GM12801 (cell line): Measurements from ENCODE around the gene PTPN14.

ENCODE experiments used
- TF ChIP-seq, protein P1 (sequence below): IDR thresholded peaks from one replicate; pipeline ENCODE4 v1.5.1; 2011; ENCODE audit warnings: control low read depth; ENCODE audit not compliant: insufficient read length; ENCODE audit errors: extremely low read depth

Gene PTPN14

DNA sequence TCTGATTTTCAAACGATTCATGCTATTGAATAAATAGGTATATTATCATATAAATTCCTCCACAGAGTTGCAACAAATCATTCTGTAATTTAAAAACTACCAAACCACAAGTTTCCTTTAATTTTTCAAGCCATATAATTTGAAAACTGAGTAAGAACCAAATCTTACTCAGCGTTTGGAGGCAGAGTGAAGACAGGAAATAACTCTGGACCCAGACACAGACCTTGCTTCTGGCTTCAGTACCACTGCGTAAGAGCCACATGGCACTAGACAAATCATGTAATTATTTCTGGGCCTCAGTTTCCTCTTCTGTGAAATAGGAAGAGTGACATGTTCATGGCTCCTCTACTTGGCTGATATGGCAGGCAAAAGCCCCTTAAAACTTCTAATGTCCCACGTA lies 188.0 kb downstream of the PTPN14 start:
- TF ChIP-seq, protein P1, sequence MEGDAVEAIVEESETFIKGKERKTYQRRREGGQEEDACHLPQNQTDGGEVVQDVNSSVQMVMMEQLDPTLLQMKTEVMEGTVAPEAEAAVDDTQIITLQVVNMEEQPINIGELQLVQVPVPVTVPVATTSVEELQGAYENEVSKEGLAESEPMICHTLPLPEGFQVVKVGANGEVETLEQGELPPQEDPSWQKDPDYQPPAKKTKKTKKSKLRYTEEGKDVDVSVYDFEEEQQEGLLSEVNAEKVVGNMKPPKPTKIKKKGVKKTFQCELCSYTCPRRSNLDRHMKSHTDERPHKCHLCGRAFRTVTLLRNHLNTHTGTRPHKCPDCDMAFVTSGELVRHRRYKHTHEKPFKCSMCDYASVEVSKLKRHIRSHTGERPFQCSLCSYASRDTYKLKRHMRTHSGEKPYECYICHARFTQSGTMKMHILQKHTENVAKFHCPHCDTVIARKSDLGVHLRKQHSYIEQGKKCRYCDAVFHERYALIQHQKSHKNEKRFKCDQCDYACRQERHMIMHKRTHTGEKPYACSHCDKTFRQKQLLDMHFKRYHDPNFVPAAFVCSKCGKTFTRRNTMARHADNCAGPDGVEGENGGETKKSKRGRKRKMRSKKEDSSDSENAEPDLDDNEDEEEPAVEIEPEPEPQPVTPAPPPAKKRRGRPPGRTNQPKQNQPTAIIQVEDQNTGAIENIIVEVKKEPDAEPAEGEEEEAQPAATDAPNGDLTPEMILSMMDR, result no peak

DNA sequence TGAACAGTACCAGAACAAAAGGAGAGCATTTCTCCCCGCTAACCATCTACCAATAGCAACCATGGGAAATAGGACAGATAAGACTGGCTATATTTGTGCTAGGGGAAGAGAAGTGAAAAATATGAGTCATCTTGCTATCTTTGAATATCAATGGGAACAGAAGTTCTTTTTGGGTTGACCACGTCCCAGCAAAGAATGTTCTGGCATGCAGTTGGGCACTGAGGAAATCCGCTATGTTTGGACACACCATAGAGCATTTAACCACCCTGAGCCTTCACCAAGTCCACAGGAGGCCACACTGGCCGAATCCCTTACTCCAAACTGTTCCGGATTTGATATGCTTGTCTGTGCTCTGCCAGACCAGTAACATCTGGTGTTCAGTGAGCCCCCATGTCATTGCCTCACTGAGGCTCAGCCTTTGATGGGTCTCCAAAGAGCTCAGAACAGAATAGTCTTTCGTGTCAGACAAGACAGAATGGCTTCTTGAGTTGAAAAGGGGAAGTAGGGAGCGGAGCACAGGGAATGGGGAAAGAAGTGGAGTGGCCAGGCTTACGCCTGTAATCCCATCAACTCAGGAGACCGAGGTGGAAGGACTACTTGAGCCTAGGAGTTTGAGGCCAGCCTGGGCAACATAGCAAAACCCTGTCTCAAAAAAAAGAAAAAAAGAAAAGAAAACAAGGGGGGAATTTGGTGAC lies 189.1 kb downstream of the PTPN14 start:
- TF ChIP-seq, protein P1, result no peak

DNA sequence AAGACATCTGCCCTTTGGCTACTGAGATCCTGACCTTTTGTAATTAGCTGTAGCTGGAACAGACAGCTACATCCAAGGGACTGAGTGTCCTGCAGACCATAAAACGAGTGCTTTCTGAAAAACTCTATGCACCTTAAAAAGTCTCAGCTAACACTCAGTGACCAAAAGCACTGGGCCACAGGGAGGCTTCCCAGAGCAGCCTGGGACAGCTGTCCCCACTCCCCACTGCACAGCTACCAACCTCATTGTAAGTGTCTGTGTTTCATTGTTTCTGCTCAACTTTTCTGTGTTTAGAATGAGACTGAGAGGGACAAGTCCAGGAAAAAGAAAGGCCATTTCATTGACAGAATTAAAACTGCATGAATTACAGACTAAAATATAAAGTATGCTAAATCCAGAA lies 189.8 kb downstream of the PTPN14 start:
- TF ChIP-seq, protein P1, result no peak

DNA sequence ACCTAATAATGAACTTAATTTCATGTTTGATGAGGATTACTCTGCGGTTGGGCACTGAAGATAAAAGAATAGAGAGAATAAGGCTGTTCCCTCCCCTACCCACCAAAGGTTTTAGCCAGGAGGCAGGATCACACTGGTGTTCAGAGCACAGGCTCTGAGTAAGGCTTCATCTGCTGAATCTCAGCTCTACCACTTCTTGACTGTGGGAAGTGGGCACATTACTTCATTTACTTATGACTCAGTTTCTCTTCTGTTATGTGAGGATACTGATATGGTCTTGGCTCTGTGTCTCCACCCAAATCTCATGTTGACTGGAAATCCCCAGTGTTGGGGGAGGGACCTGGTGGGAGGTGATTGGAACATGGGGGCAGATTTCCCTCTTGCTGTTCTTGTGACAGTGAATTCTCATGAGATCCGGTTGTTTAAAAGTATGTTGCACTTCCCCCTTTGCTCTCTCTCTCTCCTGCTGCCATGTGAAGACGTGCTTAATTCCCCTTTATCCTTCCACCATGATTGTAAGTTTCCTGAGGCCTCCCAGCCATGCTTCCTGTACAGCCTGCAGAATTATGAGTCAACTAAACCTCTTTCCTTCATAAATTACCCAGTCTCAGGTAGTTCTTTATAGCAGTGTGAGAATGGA lies 190.8 kb downstream of the PTPN14 start:
- TF ChIP-seq, protein P1, result no peak

DNA sequence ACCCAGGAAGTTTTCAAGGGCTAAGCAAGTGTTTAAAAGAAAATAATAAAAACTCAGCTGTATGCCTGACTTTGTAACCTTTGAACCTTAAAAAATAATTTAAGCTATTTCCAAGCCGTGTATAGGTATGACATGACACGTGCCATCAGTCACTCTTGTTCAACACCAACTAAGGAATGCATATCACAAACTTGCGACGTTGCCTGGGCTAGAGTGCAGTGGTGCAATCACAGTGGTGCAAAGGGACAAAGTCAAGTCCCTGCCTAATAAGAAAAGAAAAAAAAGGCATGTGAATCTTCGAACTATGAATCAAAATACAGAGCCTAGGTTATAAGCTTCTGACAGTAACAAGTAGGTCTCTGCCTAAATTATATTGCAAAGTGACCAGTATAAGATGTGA lies 191.3 kb downstream of the PTPN14 start:
- TF ChIP-seq, protein P1, result no peak

DNA sequence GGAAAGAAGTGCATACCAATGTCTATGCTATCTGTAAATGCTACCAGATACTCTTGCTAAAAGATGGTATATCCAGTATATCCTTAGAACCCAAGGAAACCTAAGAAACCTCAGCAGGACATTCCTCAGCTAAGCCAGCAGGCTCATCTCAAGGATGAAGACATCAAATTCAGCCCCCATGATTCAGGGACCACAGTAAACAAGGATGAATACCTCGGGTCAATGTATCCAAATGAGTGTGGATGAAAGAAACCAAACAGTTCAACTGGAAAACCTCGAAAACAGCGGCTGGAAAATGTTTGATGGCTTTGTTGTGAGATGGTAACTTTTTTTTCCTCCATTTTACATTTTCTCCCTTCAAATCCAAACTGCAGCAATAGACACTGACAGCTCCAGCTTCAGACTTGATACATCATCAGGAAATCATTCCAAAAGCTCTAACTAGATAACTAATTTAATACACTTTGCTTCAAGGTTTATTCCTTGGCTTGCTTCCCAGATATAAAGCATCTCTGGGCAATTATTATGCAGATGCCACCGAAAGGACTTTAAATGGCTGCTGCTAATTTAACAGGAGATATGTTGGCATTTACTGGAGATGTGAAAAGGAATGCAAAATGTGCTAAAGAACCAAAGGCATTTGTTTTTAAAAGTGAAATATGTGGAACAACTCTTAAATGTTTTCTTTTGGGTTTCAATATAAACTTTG lies 196.8 kb downstream of the PTPN14 start:
- TF ChIP-seq, protein P1, result no peak

DNA sequence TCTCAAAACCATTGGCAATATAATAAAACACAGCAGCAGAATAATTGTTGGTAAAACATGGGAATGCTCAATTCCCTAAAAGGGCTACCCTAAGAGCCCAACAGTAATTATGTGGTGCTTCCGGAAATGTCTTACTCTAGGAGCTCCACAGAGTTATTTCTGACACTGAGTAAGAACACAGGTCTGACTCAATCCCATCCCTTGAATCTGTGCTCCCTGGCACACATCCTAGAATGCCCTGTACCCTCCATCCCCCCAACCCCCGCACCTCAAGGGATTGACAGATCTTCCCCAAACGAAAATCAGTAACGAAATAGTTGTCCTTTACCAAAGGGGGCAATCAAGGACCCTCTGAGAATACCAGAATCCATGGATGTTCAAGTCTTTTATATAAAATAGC lies 198.6 kb downstream of the PTPN14 start:
- TF ChIP-seq, protein P1, result no peak
